ENCODE results near the gene DAAM1.

DNA sequence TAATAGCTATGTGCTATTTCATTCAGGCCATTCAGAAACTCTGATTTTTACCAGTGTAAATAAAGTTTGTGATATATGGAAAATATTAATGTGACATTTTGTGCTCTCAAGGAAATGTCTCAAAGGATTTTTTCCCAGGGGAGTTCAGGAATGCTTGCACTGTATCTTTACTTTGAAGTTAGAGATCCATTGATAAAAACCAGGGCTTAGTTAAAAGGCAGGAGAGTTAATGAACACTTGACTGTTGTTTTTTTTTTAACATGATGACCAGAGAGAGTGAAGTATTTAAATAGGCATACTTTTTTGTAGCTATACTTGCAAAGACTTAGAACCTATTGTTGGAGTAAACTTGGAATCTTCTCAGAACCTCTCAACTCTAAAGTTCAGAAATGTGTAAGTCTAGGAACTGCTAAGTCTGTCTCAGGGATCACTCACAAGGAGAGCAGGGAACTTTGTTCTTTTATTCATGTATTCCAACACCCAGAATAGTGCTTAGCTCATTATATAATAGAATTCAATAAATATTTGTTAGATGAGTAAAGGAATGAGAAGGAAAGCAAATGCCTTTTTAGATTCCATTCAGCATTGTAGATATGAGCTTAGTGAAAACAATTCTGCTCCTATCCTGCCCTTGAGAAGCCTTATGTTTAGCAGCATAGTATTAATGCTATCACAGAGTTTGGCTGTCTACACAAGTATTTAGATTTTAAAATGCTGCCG lies 117.5 kb downstream of the DAAM1 start:
- TF ChIP-seq ESRRA (CRISPR knock-in tag; IDR thresholded peaks at IDR 0.05; ENCODE audit: borderline replicate concordance): no peak
- TF ChIP-seq, protein P1, sequence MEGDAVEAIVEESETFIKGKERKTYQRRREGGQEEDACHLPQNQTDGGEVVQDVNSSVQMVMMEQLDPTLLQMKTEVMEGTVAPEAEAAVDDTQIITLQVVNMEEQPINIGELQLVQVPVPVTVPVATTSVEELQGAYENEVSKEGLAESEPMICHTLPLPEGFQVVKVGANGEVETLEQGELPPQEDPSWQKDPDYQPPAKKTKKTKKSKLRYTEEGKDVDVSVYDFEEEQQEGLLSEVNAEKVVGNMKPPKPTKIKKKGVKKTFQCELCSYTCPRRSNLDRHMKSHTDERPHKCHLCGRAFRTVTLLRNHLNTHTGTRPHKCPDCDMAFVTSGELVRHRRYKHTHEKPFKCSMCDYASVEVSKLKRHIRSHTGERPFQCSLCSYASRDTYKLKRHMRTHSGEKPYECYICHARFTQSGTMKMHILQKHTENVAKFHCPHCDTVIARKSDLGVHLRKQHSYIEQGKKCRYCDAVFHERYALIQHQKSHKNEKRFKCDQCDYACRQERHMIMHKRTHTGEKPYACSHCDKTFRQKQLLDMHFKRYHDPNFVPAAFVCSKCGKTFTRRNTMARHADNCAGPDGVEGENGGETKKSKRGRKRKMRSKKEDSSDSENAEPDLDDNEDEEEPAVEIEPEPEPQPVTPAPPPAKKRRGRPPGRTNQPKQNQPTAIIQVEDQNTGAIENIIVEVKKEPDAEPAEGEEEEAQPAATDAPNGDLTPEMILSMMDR (IDR thresholded peaks at IDR 0.05): no peak
- no peak for TF ChIP-seq ZNF416 (CRISPR knock-in tag; IDR thresholded peaks at IDR 0.05)
